Upper lobe of right lung (tissue), 1 donor: ENCODE measurements around the gene SLBP. TPM values are rescaled to one million over a fixed set of nuclear protein-coding genes. Genes with fewer than 3 reads are reported as not detected.

Source experiments
- ATAC-seq: fragments of 200-7000 bp; cut with Tn5 transposase; one replicate; pipeline ENCODE4 v1.9.1; 2020; ENCODE audit warnings: mild to moderate bottlenecking, moderate library complexity
- DNase-seq: peaks from one replicate; pipeline ENCODE4 v3.0.0-alpha.2; 2020
- H3K27ac ChIP-seq: fragments of 200-600 bp; one replicate; pipeline ENCODE4 v1.8.0; 2022
- H3K27me3 ChIP-seq: fragments of 200-600 bp; one replicate; pipeline ENCODE4 v1.8.0; 2022; ENCODE audit warnings: mild to moderate bottlenecking
- H3K36me3 ChIP-seq: fragments of 200-600 bp; one replicate; pipeline ENCODE4 v1.8.0; 2022
- H3K4me1 ChIP-seq: fragments of 200-600 bp; one replicate; pipeline ENCODE4 v1.8.0; 2022
- H3K4me3 ChIP-seq: fragments of 200-600 bp; one replicate; pipeline ENCODE4 v1.8.0; 2022; ENCODE audit warnings: mild to moderate bottlenecking
- H3K9me3 ChIP-seq: fragments of 200-600 bp; one replicate; pipeline ENCODE4 v1.8.0; 2022
- CTCF ChIP-seq: fragments of 200-600 bp; IDR thresholded peaks from one replicate; pipeline ENCODE4 v1.8.0; 2022; ENCODE audit warnings: antibody characterized with exemption
- intact Hi-C: fragments of 100-400 bp; cut with DNase I; formaldehyde crosslinking; loops from one replicate; pipeline ENCODE4 v1.11.0; 2022
- total RNA-seq: library from RNA; stranded (reverse); fragmentation: NEBNext Ultra II Directional; extraction: Animal tissue kit (Norgen Biotek cat#: 25700); gene quantifications from one replicate; pipeline ENCODE4 v1.2.1, GENCODE V29; 2021
- donor health status: DM: no; HTN: yes; CAD: no; lungs with severe emphysema.

SLBP gene
- total RNA-seq, 1 donor from 2014 or later, result 32.8 TPM

GRCh38 chr4:1658581-1658980, 53.5 kb downstream of the SLBP start:
- Histone ChIP-seq H3K27me3 (no peaks in the 10 kb centered on the region), H3K36me3 (no peaks in the 10 kb centered on the region), H3K4me3 (no peak overlapping the region), H3K27ac (no peak overlapping the region), H3K9me3 (no peaks in the 10 kb centered on the region), H3K4me1 (no peaks in the 10 kb centered on the region)
- DNase-seq (no peak), ATAC-seq (no peak)
- TF ChIP-seq CTCF, result no peak
- intact Hi-C loops, result no loop called here

- Histone ChIP-seq H3K9me3 (no peaks in the 10 kb centered on the region), H3K36me3 (no peaks in the 10 kb centered on the region), H3K27me3 (no peaks in the 10 kb centered on the region), H3K4me1 (no peaks in the 10 kb centered on the region), H3K4me3 (no peak overlapping the region), H3K27ac (no peak overlapping the region)
- ATAC-seq, result no peak
- intact Hi-C loops, result no loop called here
- no peak for TF ChIP-seq CTCF
- DNase-seq, result no peak
Observed at GRCh38 chr4:1658146-1658545, 54.0 kb downstream of the SLBP start.

GRCh38 chr4:1656986-1657385, 55.1 kb downstream of the SLBP start:
- intact Hi-C loops, result no loop called here
- no peak for ATAC-seq

GRCh38 chr4:1656132-1656531, 56.0 kb downstream of the SLBP start:
- no peak for TF ChIP-seq CTCF
- H3K9me3 ChIP-seq, result no peaks in the 10 kb centered on the region
- no peaks in the 10 kb centered on the region for H3K36me3 ChIP-seq
- H3K27me3 ChIP-seq, result no peaks in the 10 kb centered on the region
- H3K27ac ChIP-seq, result no peak overlapping the region
- no peaks in the 10 kb centered on the region for H3K4me1 ChIP-seq
- no peak for DNase-seq
- intact Hi-C loops, result no loop called here
- H3K4me3 ChIP-seq, result no peak overlapping the region
- no peak for ATAC-seq

More at GRCh38 chr4:1656986-1657385, 55.1 kb downstream of the SLBP start:
- no peaks in the 10 kb centered on the region for H3K4me1 ChIP-seq
- H3K27ac ChIP-seq, result no peak overlapping the region
- TF ChIP-seq CTCF, result no peak
- DNase-seq, result no peak
- H3K4me3 ChIP-seq, result no peak overlapping the region
- H3K27me3 ChIP-seq, result no peaks in the 10 kb centered on the region
- H3K9me3 ChIP-seq, result no peaks in the 10 kb centered on the region
- no peaks in the 10 kb centered on the region for H3K36me3 ChIP-seq

- Histone ChIP-seq H3K4me3 (no peak overlapping the region), H3K36me3 (no peaks in the 10 kb centered on the region), H3K27me3 (no peaks in the 10 kb centered on the region), H3K4me1 (no peaks in the 10 kb centered on the region), H3K27ac (no peak overlapping the region), H3K9me3 (no peaks in the 10 kb centered on the region)
- no peak for DNase-seq
- intact Hi-C loops, result no loop called here
- no peak for ATAC-seq
- TF ChIP-seq CTCF, result no peak
Observed at GRCh38 chr4:1655676-1656075, 56.4 kb downstream of the SLBP start.

GRCh38 chr4:1655081-1655480, 57.0 kb downstream of the SLBP start:
- H3K4me1 ChIP-seq, result no peaks in the 10 kb centered on the region
- no peaks in the 10 kb centered on the region for H3K36me3 ChIP-seq
- H3K27ac ChIP-seq, result no peak overlapping the region
- intact Hi-C loops, result no loop called here
- no peak for DNase-seq
- no peak overlapping the region for H3K4me3 ChIP-seq
- TF ChIP-seq CTCF, result no peak
- ATAC-seq, result no peak
- no peaks in the 10 kb centered on the region for H3K27me3 ChIP-seq
- H3K9me3 ChIP-seq, result no peaks in the 10 kb centered on the region
